Peyer's patch (tissue), 4 donors: ENCODE results near the gene CD55.

Experiments
- CTCF ChIP-seq, 6 experiments: fragments of 450-650 bp in 4 of 6; fragments of 200-600 bp in 2 of 6; sonication (generic) in 1 of 6; IDR thresholded peaks; one replicate each; pipeline ENCODE4 v1.5.1; 2017 to 2019; ENCODE audit warnings: antibody characterized with exemption in 6 of 6, mild to moderate bottlenecking in 3 of 6, moderate library complexity in 1 of 6
- POLR2A ChIP-seq, 2 donors: fragments of 450-650 bp; IDR thresholded peaks; one replicate each; pipeline ENCODE4 v1.5.1; 2017; ENCODE audit warnings: antibody characterized with exemption in 2 of 2, mild to moderate bottlenecking in 2 of 2, moderate library complexity in 2 of 2

DNA sequence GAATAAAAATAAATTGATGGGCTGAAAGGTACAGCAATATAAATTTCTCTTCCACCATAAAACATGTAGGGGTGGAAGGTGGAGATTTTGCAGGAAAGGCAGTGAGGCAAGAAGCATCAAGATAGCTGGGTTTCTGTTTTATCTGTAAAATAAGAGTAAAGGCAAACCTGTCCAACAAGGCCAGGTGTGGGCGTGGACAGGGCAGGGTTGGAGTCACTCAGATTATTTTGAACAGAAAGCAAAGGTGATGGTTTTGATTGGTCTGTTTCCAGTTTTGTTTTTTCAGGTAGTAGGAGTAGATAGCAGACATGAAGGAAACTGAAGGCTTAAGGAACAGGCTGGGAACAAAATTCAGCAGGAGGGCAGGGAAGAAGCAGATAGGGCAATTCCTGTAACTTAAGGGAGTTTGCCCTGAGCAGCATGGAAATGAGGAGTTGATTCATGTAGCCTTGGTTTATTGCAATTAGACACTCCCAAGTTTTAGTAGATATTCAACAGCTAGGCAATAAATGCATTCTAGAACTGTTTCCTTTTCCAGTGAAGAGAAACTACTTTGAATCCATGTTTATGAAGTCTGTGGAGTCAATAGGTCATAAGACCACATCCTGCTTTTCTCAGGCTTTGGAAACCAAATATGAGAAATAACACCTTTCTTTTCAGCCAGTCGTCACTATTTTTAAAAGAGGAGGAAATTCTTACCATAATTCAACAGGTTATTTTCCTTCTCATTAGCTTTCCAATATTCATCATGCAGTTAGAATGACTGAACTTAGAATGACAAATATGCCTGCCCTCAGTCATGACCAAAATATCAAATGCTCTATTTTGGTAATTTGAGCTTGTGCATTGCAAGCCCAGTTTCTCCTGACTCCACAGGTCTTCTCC, 38.7 kb upstream of the CD55 start:
- no peak for TF ChIP-seq CTCF (IDR thresholded peaks at IDR 0.05)
- peak in 1 of 2 donors; percentile 28 for TF ChIP-seq POLR2A (IDR thresholded peaks at IDR 0.05)
